GM21447 (cell line): ENCODE results near the gene MSRB1.

Experiments used
- ATAC-seq: cut with Tn5 transposase; IDR thresholded peaks from one replicate; pipeline ENCODE4 v1.9.1; 2021; ENCODE audit not compliant: unreplicated experiment

Gene MSRB1

DNA sequence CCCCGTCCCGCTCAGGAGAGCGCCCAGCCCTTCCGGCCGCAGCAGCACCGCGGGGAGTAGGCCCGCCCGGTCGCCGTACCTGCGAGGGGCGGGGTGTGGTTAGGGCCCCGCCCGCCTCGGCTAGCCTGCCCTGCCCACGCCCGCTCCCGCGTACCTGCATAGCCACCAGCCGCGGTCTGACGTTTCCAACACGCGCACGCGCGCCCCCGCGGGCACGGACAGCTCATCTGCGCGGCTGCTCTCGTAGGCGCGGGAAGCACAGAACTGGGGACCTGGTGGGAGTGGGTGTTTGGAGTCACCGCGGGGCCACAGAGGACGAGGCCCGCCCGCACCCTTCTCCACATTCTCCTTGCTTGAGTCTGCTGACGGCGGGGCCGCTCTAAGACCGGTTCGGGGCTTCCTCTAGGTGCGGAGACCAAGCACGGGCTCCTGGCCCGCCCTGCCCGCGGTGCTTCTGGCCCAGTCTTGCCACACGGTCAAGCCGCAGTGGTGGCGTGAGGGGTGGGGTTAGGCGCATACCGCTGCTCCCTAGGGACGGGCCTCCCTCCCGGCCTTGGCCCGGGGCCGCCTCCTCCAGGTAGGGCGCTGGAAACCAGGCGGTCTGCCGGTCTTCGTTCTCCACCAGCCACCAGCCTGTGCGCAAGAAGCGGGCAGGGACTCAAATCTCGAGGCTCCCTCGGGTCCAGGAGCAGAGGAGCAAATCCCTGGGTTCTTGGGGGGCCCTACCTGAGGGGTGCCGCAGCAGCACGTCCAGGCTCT is 36.5 kb upstream of the MSRB1 start:
- ATAC-seq: no peak

DNA sequence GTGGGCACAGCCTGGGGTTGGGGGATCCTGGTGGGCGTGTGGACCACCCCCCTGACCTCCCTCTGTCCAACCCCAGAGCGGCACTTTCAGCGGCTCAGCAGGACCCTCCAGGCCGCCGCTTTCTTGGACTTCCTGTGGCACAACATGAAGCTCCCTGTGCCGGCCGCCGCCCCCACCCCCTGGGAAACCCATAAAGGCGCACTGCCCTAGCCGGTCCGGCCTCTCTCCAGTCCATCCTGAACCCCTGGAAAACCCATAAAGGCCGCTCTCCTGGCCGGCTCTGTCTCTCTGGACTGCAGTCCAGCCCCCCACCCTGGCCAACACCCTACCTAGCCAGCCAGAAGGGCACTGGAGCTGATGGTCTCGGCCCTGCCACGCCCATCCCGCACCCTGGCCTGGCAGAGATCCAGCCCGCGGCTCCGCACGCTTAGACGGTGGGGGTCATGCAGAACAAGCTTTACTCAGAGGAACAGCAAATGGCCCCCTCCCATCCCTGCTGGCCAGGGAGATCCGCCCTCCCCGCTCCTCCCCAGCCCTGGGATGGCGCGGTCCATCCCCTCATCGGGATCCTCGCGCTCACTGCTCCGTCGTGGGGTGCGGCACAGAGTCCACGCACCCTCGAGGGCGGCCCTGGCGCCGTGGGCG is 35.6 kb upstream of the MSRB1 start:
- ATAC-seq: no peak

DNA sequence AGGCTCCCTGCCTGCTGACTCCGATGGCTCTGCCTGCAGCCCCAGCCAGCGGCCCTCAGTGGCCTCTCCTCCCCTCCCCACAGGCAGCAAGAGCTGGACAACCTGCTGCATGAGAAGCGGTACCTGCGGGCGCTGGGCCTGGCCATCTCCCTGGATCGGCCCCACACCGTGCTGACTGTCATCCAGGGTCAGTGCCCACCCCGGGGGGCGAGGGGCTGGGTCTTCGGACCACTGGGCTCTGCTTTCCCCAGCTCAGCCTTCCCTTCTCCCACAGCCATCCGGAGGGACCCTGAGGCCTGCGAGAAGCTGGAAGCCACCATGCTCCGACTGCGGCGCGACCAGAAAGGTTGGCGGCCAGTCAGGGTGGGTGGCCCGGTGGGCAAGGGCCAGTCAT is 34.9 kb upstream of the MSRB1 start:
- ATAC-seq: no peak

DNA sequence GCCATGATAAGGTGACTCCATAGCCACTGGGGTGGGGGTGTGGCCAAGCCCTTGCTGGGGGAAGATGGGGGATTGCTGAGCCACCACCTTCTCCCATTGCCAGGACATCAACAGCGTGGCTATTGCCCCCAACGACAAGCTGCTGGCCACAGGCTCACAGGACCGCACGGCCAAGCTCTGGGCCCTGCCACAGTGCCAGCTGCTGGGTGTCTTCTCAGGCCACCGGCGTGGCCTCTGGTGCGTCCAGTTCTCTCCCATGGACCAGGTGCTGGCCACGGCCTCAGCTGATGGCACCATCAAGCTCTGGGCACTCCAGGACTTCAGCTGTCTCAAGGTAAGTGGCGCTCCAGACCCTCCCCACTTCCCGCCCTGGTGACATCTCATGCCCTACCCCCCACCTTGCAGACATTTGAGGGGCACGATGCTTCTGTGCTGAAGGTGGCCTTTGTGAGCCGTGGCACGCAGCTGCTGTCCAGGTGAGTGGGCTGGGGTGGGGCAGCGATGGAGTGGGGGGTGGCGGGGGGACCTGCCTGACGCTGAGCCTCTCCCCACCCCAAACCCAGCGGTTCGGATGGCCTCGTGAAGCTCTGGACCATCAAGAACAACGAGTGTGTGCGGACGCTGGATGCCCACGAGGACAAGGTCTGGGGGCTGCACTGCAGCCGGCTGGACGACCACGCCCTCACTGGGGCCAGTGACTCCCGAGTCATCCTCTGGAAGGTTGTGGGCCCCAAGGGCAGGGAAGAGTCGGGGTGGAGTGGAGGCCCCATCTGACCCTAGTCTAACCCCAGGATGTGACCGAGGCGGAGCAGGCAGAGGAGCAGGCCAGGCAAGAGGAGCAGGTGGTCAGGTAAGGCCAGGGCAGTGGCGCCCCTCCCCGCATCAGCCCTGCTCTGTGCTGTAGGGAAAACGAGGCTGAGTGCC is 34.2 kb upstream of the MSRB1 start:
- no peak for ATAC-seq

DNA sequence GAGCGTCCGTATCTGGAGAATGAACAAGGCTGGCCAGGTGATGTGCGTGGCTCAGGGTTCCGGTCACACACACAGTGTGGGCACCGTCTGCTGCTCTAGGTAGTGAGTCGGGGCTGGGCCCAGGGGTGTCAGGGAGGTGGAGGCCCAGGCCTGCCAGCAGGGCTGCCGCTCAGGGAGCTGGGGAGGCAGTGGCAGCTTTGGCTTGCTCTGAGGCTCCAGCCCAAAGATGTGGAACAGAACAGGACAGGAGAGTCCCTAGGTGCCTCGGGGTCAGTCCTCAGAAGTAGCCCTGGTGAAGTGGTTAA is 33.2 kb upstream of the MSRB1 start:
- ATAC-seq: no peak

DNA sequence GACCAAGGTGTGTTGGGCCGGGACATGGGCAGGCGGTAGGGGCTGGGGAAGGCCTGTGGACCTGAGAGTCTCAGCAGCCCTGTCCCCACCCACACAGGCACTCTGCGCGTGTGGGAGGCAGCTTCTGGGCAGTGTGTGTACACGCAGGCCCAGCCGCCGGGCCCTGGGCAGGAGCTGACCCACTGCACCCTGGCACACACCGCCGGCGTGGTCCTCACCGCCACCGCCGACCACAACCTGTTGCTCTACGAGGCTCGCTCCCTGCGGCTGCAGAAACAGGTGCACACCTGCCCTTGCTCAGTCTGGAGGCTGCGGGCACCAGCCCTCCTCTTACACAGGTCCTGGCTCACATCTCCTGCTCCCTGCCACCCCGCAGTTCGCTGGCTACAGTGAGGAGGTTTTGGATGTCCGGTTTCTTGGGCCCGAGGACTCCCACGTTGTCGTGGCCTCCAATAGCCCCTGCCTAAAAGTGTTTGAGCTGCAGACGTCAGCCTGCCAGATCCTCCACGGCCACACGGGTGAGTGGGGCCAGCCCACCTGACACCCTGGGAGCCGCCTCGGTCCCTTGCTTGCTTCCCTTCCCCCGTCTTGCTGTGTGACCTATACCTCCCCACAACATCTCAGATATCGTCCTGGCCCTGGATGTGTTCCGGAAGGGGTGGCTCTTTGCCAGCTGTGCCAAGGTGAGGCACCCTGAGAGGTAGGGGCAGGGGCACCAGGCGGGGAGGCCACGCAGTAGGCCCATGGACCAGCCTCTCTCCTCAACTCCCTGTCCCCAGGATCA is 32.6 kb upstream of the MSRB1 start:
- ATAC-seq: no peak

DNA sequence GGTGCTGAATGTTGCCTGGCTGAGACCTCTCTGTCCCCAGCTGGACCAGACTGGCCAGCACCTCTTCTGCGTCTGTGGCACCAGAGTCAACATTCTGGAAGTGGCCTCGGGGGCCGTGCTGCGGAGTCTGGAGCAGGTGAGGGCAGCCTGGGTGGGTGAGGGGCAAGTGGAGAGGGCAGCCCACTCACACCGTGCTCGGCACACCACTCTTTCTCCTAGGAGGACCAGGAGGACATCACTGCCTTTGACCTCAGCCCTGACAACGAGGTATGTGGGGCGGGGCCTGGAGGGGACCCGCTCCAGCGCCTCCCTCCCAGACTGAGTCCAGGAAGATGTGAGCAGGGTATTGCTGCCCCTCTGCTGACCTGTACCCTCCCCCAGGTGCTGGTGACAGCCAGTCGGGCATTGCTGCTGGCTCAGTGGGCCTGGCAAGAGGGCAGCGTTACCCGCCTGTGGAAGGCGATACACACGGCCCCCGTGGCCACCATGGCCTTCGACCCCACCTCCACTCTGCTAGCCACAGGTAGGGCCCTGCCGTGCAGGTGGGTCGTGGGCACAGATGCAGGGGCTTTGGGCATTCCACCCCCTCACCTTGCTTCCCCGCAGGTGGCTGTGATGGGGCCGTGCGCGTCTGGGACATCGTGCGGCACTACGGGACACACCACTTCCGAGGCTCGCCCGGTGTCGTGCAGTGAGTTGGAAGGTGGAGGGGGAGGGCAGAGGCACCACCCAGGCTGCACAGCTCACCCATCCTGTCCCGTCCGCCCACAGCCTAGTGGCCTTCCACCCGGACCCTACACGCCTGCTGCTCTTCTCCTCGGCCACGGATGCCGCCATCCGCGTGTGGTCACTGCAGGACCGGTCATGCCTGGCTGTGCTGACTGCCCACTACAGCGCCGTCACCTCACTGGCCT is 31.4 kb upstream of the MSRB1 start:
- no peak for ATAC-seq

DNA sequence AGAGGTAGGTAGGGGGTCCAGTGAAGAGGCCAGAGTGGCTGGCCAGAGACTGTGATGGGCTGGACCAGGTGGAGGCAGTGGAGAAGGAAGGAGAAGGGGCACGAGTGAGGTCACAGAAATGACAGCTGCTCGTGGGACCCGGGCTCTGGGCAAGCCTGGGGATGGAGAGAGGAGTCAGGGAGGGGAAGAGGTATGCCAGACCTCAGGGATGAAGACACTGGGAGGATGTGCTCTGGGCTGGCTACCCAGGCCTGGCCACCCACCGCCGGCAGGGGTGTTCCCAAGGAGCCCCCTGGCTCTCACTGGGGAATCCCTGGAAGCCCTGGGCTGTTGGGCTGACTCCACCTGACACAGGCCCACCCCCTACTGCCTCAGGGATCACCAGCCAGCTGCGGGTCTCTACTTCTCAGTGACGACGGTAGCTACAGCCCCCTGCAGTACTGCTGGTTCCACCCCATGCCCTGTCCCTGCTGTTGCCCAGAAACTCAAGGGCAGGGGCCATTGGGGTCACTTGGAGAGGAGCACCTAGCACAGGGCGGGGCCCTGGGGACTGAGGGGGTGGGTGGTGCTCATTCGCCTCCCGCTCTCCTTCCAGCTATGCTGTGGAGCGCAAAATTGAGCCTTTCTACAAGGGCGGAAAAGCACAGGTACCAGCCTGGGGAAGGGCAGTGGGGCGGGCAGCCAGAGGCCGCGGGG is 30.6 kb upstream of the MSRB1 start:
- no peak for ATAC-seq

DNA sequence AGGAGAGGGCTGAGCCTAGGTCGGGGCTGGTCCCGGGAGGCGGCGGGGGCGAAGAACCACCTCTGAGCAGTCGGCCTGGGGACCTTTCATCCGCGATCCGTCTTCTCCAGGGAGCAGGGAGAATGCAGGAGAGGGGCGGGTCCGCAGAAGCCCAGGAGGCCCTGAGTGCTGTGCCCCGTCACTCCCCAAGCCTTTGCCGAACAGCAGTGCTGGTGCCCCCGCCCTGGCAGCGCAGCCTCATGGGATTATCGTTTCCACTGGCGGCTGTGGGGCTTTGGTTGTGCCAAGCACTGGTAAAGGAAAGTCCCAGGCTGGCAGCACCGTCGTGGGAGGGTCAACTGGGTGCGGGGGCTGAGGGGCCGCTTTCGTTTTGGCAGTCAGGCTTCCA is 29.5 kb upstream of the MSRB1 start:
- no peak for ATAC-seq

DNA sequence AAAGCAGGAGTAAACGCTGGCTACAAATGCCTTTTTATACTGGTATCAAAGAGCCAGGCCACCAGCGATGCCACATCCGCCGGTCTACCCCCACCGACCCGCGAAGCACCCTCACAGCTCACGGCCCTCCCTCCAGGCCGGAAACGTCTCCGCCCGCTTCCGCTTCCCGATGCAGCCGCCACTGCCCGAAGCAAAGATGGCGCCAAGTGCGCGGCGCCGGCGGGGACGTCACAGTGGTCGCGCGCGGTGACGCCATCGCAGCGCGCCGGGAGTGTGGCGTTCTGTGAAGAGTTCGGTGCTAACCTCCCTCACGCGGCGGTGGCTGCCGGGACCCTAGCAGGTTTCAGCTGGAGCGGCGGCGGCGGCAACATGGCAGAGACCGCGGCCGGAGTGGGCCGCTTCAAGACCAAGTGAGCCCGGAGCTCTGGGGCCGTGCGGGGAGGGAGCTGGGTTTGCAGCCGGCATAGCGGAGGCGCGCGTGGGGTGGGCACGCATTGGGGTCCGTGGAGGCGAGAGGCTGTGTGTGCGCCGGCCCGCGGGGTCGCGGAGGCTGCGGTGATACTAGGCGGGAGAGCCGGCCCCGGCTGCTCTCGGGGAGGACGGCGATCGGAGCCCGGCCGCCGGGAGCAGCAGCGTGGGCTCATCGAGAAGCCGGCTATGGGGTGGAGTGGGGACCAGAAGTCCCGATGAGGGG is 28.9 kb upstream of the MSRB1 start, which contains the start of gene TBL3:
TSS of gene TBL3 (plus strand) at position 258 of the 694 bp plus-strand sequence. CDS start at position 370, 112 bp downstream.
- ATAC-seq: peak; percentile 78

DNA sequence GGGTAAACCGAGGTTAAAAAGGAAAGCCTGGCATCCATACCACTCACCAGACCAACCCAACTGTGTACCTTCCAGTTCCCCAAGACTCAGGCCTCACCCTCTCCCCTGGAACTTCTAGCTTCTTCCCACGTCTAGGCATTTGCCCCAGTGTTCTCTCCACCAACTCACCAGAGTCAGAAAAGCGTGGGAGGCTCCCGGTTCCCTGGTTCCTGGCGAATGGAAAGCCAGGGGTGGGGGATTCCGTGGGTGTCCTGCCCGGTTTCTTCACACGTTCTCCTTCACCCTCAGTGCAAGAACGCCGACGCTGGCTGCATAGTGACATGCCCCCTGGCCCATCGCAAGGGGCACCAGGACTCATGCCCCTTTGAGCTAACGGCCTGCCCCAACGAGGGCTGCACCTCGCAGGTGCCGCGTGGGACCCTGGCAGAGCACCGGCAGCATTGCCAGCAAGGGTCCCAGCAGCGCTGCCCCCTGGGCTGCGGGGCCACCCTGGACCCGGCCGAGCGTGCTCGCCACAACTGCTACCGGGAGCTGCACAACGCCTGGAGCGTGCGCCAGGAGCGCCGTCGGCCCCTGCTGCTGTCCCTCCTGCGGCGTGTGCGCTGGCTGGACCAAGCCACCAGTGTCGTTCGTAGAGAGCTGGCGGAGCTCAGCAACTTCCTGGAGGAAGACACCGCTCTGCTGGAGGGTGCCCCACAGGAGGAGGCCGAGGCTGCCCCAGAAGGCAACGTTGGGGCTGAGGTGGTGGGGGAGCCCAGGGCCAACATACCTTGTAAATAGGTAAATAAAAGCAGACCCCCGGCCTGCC is 25.4 kb upstream of the MSRB1 start:
- ATAC-seq: no peak

DNA sequence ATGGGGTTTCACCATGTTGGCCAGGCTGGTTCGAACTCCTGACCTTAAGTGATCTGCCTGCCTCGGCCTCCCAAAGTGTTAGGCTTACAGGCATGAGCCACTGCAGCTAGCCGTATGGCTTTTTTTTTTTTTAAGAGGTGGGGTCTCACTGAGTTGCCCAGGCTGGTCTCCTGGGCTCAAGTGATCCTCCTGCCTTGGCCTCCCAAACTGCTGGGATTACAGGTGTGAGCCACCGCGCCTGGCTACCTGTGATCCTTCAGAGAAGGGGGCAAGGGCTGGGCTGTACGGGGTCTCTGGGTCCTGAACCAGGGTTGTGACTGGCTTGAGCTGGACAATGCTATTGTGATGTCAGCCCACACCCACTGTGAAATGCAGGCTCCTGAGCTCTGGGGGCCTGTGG is 23.5 kb upstream of the MSRB1 start, which contains the start of gene RNF151:
TSS of gene RNF151 (plus strand) at position 397 of the 400 bp plus-strand sequence. CDS start 26 bp downstream, outside the sequence.
- no peak for ATAC-seq

DNA sequence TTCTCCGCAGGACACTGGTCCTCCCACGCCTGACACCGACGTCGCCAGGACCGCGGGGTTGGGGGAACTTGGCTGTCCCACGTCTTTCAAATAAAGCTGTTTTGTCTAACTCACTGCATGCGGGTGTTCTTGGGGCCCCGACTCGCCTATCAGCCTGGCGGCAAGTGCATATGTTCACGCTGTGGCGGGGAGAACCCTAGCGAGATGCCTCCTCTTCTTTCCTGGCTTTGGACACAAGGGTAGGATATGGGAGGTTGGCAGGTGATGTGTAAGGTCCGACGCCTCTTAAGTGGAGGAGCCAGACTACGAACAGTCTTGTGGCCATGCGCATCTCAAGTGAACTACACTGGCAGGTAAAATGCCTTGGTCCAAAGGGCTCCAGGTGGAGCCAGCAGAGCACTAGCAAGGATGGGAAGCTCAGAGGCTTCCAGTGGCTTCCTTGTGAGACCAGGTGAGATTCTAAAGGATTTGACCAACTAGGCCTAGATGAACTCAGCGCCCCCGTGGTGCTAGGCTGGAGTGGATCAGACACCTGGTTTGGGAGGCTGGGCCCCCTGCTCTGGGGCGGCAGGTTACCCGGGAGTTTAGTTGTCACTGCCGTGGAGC is 22.5 kb upstream of the MSRB1 start:
- no peak for ATAC-seq

DNA sequence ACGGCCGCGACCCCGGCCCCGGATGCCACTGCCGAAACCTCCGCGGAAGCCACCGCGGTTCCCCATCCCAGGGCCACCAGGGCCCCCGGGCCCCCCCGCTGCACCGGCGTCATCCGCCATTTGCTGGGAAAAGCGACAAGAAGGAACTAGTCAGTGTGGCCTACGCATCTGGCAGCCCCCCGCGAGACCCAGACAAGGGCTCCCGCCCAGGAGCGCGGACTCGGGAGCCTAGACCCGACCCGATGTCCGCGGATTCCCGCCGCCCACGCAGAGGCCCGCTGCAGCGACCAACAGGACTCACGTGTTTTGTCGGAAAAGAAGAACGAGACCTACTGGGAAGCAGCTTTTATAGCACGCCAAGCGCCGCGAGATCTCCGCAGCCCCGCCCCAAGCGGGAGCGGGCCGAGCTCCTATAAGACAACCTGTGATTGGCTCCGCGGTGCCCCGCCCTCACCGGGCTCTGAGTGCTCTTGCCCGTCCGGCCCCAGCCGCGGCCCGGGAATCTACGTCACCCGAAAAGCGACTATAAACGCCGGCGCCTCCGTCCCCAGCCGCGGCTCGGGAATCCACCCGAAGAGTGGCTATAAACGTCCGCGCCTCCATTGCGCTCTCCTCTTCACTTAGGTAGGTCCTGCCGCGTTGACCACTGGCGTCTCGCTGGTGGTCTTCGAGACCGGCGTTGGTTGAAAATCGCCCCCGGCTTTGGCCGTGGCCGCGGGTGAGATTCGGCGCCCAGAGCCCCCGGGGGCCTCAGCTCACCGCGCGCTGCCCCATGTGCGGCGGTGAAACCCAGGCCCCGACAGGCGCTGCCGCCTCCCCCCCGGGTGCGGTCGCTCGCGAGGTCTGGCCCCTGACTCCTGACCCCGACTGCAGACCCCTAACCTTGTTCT is 21.8 kb upstream of the MSRB1 start, which contains the start of gene RPS2:
TSS of gene RPS2 (minus strand) at position 321 of the 890 bp plus-strand sequence. CDS start at position 120, 201 bp downstream.
- peak; percentile 77 for ATAC-seq

DNA sequence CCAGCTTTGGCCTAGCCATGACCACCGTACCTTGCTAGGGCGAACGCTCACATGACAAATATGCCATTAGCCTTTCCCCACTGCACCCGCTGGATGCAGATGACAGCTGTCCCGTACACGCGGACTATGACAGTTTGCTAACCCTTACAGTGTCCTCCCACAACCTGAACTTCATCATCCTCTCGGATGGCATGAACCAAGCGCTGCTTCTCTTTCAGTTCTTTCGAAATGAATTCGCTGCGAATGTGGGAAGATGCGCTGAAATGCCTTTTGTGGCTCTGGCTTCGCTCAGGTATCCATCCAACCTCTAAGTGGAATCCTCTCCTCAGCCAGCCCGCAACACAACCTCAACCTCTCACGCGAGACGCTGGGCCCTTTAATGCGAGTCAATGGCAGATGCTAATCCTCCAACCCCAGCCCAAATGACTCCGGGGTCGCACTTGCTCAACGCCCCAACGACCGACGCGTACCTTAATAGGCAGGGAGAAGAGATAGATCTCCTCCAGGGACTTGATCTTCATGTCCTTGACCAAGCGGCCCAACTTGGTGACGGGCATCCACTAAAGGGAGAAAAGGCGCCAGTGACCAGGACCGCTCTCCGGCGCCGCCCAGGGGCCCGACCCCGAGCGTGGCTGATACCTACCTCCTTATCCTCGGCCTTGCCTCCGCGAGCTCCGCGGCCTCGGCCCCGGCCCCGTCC is 21.0 kb upstream of the MSRB1 start:
- ATAC-seq: peak; percentile 9
